GM12801 (cell line): ENCODE data around the gene BEND6.
"Not testable (repeated sequence)": the region's sequence is repeated elsewhere in the genome, so short reads cannot be mapped to it uniquely, and the experiment has no call there.

Experiments
- TF ChIP-seq, protein P1 (sequence below): IDR thresholded peaks from one replicate; pipeline ENCODE4 v1.5.1; 2011; ENCODE audit warnings: control low read depth; ENCODE audit not compliant: insufficient read length; ENCODE audit errors: extremely low read depth

Gene BEND6

DNA sequence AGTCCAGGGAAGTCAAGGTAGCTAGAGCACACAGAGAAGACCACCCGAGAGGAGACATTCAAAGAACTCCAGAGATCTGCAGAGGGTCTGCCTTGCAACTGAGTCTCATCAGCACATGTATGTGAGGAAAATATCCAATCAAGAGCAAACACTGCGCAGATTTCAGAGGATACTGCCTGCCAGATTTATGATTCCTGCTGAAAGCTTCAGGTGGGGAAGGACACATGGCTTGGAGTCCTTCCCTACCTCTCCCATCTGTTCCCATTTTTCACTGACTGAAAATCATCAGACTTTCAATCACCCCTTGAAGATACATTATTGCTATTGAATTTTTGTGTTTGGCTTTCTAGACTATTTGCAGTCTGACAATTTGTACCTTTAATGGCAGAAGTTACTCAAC is 84.0 kb downstream of the BEND6 start:
- TF ChIP-seq, protein P1, sequence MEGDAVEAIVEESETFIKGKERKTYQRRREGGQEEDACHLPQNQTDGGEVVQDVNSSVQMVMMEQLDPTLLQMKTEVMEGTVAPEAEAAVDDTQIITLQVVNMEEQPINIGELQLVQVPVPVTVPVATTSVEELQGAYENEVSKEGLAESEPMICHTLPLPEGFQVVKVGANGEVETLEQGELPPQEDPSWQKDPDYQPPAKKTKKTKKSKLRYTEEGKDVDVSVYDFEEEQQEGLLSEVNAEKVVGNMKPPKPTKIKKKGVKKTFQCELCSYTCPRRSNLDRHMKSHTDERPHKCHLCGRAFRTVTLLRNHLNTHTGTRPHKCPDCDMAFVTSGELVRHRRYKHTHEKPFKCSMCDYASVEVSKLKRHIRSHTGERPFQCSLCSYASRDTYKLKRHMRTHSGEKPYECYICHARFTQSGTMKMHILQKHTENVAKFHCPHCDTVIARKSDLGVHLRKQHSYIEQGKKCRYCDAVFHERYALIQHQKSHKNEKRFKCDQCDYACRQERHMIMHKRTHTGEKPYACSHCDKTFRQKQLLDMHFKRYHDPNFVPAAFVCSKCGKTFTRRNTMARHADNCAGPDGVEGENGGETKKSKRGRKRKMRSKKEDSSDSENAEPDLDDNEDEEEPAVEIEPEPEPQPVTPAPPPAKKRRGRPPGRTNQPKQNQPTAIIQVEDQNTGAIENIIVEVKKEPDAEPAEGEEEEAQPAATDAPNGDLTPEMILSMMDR: no peak

- TF ChIP-seq, protein P1: no peak
Observed at GRCh38 chr6:57040011-57040410, 85.1 kb downstream of the BEND6 start.

- TF ChIP-seq, protein P1: no peak
Observed at GRCh38 chr6:57044568-57044967, 89.7 kb downstream of the BEND6 start.

- TF ChIP-seq, protein P1: not testable (repeated sequence)
Observed at GRCh38 chr6:57046332-57047256, 91.7 kb downstream of the BEND6 start, which contains the start of gene KIAA1586. Gene KIAA1586, plus strand, starts transcription at chr6:57046693. Its CDS starts 63 bp downstream, at chr6:57046756.

DNA sequence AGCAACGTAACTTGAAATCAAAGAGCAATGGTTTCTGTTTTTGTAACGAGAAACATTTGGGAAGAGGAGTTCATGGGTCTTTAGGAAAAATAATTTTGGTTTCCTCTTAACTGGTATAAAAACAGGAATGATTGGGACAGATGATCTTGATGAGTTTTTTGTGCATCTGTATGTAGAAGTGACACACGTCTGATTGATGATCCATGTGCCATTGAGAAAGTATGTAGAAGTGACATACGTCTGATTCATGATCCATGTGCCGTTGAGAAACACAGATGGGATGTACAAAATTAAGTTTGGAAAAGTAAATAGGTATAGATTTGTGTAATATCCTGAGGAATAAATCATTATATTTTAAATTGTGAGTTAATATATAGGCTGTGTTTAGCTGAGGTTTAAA is 93.7 kb downstream of the BEND6 start:
- TF ChIP-seq, protein P1: no peak

DNA sequence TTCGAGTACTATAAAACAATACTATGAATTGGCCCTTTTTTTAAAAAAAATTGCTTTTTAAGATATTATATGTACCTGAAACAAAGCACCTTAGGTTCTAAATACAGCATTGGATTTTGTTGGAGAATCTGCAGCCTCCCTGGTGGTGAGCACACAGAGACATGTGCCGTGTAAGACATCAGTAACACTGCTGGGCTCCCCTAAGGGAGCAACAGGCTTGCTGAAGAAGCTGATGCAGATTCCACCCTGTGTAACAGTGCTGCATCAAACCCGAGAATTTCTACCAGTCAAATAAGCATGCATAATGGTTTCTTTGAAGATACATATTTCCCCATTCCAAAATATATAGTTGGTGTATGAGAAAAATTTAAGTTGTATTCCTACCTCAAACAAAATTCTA is 108.9 kb downstream of the BEND6 start:
- TF ChIP-seq, protein P1: no peak

DNA sequence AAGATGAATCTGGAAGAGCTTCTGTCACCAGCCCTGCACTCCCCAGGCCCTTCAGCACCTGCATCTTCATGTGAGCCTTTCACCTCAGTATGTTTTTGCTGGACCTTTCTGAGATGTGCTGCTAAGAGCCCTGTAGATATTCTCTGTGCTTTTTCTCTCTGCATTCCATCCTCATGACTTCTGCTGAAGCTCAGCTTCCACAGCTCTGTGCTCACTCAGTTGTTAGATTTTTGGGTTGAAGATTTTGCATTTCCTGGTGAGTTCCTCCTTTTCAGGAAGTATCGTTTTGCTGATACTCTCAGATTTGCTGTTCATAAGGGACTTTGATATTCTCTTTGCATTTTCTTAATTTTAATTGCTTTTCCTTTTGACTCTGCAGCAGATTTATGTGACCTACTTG is 109.9 kb downstream of the BEND6 start:
- TF ChIP-seq, protein P1: no peak
